Sigmoid colon (tissue), 3 donors: ENCODE results near the gene KLF16.

Experiments used
- POLR2A ChIP-seq, 2 donors: fragments of 450-650 bp; IDR thresholded peaks; one replicate each; pipeline ENCODE4 v1.6.1; 2016; ENCODE audit warnings: antibody characterized with exemption in 2 of 2, mild to moderate bottlenecking in 2 of 2, moderate library complexity in 2 of 2
- TF ChIP-seq, protein P1 (sequence below), 4 experiments: fragments of 450-650 bp in 3 of 4; fragments of 200-600 bp in 1 of 4; IDR thresholded peaks; one replicate each; pipeline ENCODE4 v1.5.1; 2016 to 2019; ENCODE audit warnings: antibody characterized with exemption in 4 of 4, mild to moderate bottlenecking in 3 of 4, moderate library complexity in 2 of 4

DNA sequence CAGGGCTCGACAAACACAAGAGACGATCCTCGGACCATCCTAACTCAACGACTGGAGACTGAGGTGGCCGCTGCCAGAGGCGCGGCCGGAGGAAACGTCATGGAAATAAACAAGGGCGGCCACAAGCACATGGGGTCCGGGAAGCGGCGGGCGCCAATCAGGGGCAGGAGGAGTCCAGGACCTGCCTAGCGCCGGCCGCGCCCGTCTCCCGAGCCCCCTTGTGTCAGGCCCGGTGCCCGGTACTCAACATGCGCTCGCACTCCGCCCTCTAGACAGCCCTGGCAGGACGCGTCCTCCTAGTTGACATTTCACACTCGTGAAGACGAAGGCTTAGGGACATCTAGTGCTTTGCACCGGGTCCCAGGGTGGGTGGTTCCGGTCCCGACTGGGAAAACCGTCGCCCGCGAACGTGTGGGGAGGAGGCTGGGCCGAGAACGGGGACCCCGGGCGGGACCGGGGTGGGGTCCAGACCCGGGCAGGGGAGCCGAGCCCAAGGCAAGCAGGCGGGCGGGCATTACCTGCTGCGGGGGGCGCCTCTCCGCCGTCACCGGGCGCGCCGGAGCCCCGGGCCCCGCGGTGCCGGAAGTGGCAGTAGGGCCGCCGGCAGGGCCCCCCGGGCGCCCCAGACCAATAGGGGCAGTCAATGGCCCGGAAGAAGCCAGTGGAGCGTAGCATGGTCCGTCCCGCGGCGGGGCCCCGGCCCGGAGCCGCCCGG is 15.5 kb downstream of the KLF16 start:
- no peak for TF ChIP-seq POLR2A (IDR thresholded peaks at IDR 0.05)
- TF ChIP-seq, protein P1, sequence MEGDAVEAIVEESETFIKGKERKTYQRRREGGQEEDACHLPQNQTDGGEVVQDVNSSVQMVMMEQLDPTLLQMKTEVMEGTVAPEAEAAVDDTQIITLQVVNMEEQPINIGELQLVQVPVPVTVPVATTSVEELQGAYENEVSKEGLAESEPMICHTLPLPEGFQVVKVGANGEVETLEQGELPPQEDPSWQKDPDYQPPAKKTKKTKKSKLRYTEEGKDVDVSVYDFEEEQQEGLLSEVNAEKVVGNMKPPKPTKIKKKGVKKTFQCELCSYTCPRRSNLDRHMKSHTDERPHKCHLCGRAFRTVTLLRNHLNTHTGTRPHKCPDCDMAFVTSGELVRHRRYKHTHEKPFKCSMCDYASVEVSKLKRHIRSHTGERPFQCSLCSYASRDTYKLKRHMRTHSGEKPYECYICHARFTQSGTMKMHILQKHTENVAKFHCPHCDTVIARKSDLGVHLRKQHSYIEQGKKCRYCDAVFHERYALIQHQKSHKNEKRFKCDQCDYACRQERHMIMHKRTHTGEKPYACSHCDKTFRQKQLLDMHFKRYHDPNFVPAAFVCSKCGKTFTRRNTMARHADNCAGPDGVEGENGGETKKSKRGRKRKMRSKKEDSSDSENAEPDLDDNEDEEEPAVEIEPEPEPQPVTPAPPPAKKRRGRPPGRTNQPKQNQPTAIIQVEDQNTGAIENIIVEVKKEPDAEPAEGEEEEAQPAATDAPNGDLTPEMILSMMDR (IDR thresholded peaks at IDR 0.05): no peak
